ENCODE measurements around the gene CLSTN1. TPM values are rescaled to one million over a fixed set of nuclear protein-coding genes. Genes with fewer than 3 reads are reported as not detected.

Gene CLSTN1
- total and polyA plus RNA-seq, 2 donors from 2014 or later, result 114 to 158 TPM

- Histone ChIP-seq H3K4me3 (ENCODE audit: low read length in 3 of 3) (no peak overlapping the region), H3K9ac (ENCODE audit: low read length in 3 of 3) (no peak overlapping the region), H3K4me1 (ENCODE audit: control insufficient read depth in 2 of 3, insufficient read depth in 2 of 3, low read depth in 1 of 3, low read length in 3 of 3) (no peaks in the 10 kb centered on the region), H3K36me3 (ENCODE audit: control insufficient read depth in 2 of 3, insufficient read depth in 3 of 3, low read length in 3 of 3) (peaks cover 14 to 72% (median 40%) of the 10 kb centered on the region in 3 donors), H3K27ac (ENCODE audit: low read depth in 2 of 2, low read length in 2 of 2) (no peak overlapping the region), H3K27me3 (ENCODE audit: control insufficient read depth, insufficient read depth, low read length) (no peaks in the 10 kb centered on the region), H3K9me3 (ENCODE audit: control insufficient read depth in 2 of 3, insufficient read depth in 1 of 3, low read length in 3 of 3) (no peaks in the 10 kb centered on the region)
- no peak for FAIRE-seq
- TF ChIP-seq CTCF (IDR thresholded peaks at IDR 0.05; ENCODE audit: borderline replicate concordance, extremely low read depth, insufficient read depth), result no peak
- DNase-seq, result no peak
- intact Hi-C loops (cut with DNase I), result no loop called here
These were observed 86.1 kb downstream of the CLSTN1 start for GRCh38 chr1:9737671-9738070.

DNA sequence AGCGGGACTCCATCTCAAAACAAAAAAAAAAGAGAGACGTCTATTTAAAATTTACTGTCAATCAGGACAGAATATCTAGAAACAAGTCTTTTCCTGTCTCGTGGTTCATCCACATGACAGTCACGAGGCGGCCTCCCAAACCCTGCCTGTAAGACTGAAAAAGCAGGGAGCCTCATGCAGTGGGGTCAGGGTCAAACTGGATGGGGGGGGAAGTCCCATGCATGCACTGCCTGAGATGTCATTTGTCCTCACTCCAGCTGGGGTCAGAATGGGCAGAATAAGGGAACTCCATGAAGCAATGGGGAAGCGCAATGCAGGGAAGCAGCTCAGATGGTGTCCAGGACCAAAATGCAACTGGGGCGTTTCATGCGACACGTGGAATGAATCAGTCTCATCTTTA, 86.7 kb downstream of the CLSTN1 start:
- intact Hi-C loops (cut with DNase I), result no loop called here
- H3K9ac ChIP-seq (ENCODE audit: low read length in 3 of 3), result no peak overlapping the region
- H3K4me1 ChIP-seq (ENCODE audit: control insufficient read depth in 2 of 3, insufficient read depth in 2 of 3, low read depth in 1 of 3, low read length in 3 of 3), result no peaks in the 10 kb centered on the region
- peak in 1 of 5 donors; percentile 57 for DNase-seq
- no peaks in the 10 kb centered on the region for H3K27me3 ChIP-seq (ENCODE audit: control insufficient read depth, insufficient read depth, low read length)
- H3K27ac ChIP-seq (ENCODE audit: low read depth in 2 of 2, low read length in 2 of 2), result no peak overlapping the region
- peaks cover 14 to 75% (median 45%) of the 10 kb centered on the region in 3 donors for H3K36me3 ChIP-seq (ENCODE audit: control insufficient read depth in 2 of 3, insufficient read depth in 3 of 3, low read length in 3 of 3)
- FAIRE-seq, result no peak
- no peak for TF ChIP-seq CTCF (IDR thresholded peaks at IDR 0.05; ENCODE audit: borderline replicate concordance, extremely low read depth, insufficient read depth)
- H3K4me3 ChIP-seq (ENCODE audit: low read length in 3 of 3), result no peak overlapping the region
- no peaks in the 10 kb centered on the region for H3K9me3 ChIP-seq (ENCODE audit: control insufficient read depth in 2 of 3, insufficient read depth in 1 of 3, low read length in 3 of 3)

DNA sequence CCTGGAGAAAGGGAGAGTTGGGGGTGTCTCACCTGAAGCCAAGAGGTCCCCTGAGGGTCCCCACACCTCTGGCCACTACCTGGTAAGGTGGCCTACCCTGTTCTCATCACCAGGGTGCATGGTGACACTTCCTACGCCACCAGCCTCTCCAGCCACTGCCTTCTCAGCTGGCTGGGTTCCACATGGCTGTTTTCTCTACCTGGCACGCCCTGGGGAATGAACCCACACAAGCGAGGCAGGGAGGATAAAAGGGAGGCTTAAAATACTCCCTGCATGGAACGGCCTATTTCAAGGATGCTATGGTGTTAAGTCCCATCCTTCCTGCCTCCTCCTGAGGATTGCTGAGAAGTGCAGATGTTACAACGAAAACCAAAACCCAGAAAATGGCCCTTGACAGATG, 87.5 kb downstream of the CLSTN1 start:
- H3K9me3 ChIP-seq (ENCODE audit: control insufficient read depth in 2 of 3, insufficient read depth in 1 of 3, low read length in 3 of 3), result no peaks in the 10 kb centered on the region
- H3K4me1 ChIP-seq (ENCODE audit: control insufficient read depth in 2 of 3, insufficient read depth in 2 of 3, low read depth in 1 of 3, low read length in 3 of 3), result no peaks in the 10 kb centered on the region
- intact Hi-C loops (cut with DNase I), result no loop called here
- no peak for TF ChIP-seq CTCF (IDR thresholded peaks at IDR 0.05; ENCODE audit: borderline replicate concordance, extremely low read depth, insufficient read depth)
- DNase-seq, result peak in 1 of 5 donors; percentile 15
- no peaks in the 10 kb centered on the region for H3K27me3 ChIP-seq (ENCODE audit: control insufficient read depth, insufficient read depth, low read length)
- H3K36me3 ChIP-seq (ENCODE audit: control insufficient read depth in 2 of 3, insufficient read depth in 3 of 3, low read length in 3 of 3), result peaks cover 14 to 80% (median 45%) of the 10 kb centered on the region in 3 donors
- no peak overlapping the region for H3K9ac ChIP-seq (ENCODE audit: low read length in 3 of 3)
- no peak overlapping the region for H3K4me3 ChIP-seq (ENCODE audit: low read length in 3 of 3)
- FAIRE-seq, result no peak
- H3K27ac ChIP-seq (ENCODE audit: low read depth in 2 of 2, low read length in 2 of 2), result no peak overlapping the region

- Histone ChIP-seq H3K4me3 (ENCODE audit: low read length in 3 of 3) (no peak overlapping the region), H3K36me3 (ENCODE audit: control insufficient read depth in 2 of 3, insufficient read depth in 3 of 3, low read length in 3 of 3) (peaks cover 12 to 80% (median 45%) of the 10 kb centered on the region in 3 donors), H3K4me1 (ENCODE audit: control insufficient read depth in 2 of 3, insufficient read depth in 2 of 3, low read depth in 1 of 3, low read length in 3 of 3) (no peaks in the 10 kb centered on the region), H3K9me3 (ENCODE audit: control insufficient read depth in 2 of 3, insufficient read depth in 1 of 3, low read length in 3 of 3) (no peaks in the 10 kb centered on the region), H3K27ac (ENCODE audit: low read depth in 2 of 2, low read length in 2 of 2) (no peak overlapping the region), H3K9ac (ENCODE audit: low read length in 3 of 3) (no peak overlapping the region), H3K27me3 (ENCODE audit: control insufficient read depth, insufficient read depth, low read length) (no peaks in the 10 kb centered on the region)
- TF ChIP-seq CTCF (IDR thresholded peaks at IDR 0.05; ENCODE audit: borderline replicate concordance, extremely low read depth, insufficient read depth), result no peak
- FAIRE-seq, result no peak
- DNase-seq, result peak in 1 of 5 donors; percentile 37
- intact Hi-C loops (cut with DNase I), result no loop called here
These were observed 88.0 kb downstream of the CLSTN1 start for GRCh38 chr1:9735800-9736199.
